T-helper 22 cell (primary cell): ENCODE results near the gene TMEM114.
A peak's percentile ranks its signal among the peaks of the same experiment; 100 is the strongest.
"Not testable (repeated sequence)": the region's sequence is repeated elsewhere in the genome, so short reads cannot be mapped to it uniquely, and the experiment has no call there.

Experiments
- DNase-seq: peaks from one replicate; pipeline ENCODE4 v3.0.0-alpha.2; 2020; ENCODE audit warnings: low read depth

Gene TMEM114

DNA sequence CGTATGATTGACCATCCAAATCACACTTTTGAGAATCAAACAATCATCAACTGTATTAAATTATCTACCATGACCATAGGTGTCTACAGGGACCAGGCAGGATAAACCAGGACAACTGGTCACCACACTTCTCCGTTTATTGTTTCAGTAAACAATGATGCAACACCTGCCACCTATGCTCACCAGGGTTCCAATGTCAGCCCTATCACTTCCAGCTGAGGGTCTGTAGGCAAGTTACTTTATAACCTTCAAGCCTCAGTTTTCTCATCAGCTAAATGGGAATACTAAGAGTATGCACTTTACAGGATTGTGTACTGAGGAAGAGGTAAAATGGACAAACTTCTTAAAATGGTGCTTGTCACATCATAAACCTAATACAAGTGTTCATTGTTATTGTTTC, 14.9 kb downstream of the TMEM114 start:
- DNase-seq = no peak

GRCh38 chr16:8572919-8573724, 17.2 kb downstream of the TMEM114 start:
- no peak for DNase-seq

DNA sequence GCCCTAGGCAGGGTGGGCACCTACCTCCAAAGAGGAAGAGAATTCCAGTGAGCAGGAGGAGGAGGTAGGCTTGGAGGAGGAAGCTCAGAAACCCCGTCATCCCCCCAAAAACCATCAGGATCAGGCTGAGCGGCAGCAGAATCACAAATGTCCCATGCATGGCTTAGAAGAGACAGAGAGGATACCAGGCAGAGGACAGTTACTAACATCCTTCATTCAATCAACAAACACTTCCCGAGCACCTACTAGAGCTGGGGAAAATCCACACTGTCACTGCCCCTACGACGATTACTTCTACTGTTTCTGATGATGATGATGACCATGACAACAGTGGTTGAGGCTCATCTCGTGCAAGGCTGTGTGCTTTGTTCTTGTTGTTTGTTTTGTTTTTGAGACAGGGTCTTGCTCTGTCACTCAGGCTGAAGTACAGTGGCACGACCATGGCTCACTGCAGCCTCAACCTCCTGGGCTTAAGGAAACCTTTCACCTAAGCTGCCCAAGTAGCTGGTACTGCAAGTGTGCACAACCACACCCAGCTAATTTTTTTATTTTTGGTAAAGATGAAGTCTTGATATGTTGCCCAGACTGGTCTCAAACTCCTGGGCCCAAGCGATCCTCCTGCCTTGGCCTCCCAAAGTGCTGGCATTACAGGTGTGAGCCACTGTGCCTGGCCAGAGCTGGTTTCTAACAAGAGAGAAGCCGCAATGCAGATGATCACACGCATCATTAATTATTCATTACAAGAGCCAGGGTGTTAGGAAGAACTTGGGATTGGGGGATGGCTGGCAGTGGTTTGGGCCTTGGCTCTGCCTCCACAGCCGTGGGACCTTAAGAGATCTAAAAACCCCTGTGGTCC, 18.0 kb downstream of the TMEM114 start:
- DNase-seq = no peak

GRCh38 chr16:8571061-8571596, 19.2 kb downstream of the TMEM114 start:
- DNase-seq = no peak

DNA sequence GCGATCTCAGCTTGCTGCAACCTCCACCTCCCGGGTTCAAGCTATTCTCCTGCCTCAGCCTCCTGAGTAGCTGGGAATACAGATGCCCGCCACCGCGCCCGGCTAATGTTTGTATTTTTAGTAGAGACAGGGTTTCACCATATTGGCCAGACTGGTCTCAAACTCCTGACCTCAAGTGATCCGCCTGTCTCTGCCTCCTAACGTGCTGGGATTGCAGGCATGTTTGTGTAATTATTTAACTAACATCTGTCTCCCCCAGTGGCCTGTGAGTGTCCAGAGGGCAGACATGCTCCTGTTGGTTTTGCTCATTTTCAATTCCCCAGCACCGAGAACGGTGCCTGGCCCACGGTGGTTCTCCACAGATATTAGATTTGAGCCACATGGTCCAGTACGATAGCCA, 19.9 kb downstream of the TMEM114 start:
- DNase-seq = not testable (repeated sequence)

DNA sequence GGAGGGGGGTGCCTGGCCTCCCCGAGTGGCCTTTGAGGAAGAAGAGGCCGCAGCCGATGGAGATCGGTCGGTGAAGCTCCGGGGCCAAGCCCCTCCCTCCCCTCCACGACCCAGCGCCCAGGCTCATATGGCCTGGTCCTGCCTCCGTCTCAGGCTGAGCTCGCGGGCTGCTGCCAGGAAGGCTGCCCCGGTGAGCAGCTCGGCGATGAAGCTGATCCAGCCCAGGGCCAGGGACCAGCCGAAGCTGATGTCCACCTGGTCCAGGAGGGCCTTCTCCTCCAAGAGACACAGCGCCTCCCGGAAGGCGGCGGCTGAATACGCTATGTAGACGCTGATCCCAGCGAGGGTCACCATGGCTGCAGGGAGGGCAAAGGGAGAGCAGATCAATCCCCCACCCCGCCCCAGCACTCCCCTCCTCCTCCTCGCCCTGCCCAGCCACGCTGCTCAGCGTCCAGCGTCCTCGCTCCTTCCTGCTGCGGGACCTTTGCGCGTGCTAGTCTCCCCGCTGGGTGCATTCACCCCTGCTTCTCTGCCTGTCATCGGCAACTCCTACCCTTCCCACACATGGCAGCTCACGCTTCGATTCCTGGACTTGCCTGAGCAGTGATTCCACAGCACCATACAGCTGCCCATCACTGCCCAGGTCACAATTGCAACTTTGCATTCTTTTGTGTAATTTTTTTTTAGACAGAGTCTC, 20.5 kb downstream of the TMEM114 start:
- DNase-seq = no peak

- no peak for DNase-seq
Measured at GRCh38 chr16:8568231-8568617, 22.1 kb downstream of the TMEM114 start.

GRCh38 chr16:8567355-8568230, 22.7 kb downstream of the TMEM114 start:
- peak; percentile 31 for DNase-seq

GRCh38 chr16:8565498-8565897, 24.8 kb downstream of the TMEM114 start:
- DNase-seq = no peak

DNA sequence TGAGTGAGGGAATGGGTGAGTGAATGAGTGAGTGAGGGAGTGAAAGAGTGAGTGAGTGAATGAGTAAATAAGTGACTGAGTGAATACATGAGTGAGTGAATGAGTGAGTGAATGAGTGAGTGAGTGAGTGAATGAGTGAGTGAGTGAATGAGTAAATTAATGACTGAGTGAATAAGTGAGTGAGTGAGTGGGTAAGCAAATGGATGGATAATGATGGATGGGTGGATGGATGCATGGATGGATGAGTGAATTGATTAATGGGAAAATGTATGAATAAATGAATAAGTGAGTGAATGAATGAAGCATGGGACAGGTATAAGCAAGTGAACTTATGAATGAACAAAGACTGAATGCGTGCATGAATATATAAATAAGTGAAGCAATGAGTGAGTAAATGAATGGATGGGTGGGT, 25.4 kb downstream of the TMEM114 start:
- DNase-seq = no peak

DNA sequence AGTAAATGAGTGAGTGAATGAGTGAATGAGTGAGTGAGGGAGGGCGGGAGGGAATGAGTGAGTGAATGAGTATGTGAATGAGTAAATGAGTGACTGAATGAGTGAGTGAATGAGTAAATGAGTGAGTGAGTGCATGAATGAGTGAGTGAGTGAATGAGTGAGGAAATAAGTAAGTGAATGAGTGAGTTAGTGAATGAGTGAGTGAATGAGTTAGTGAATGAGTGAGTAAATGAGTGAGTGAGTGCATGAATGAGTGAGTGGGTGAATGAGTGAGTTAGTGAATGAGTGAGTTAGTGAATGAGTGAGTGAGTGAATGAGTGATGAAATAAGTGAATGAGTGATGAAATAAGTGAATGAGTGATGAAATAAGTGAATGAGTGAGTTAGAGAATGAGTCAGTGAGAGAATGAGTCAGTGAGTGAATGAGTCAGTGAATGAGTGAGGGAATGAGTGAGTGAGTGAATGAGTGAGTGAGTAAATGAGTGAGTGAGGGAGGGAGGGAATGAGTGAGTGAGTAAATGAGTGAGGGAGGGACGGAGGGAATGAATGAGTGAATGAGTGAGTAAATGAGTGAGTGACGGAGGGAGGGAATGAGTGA, 26.3 kb downstream of the TMEM114 start:
- not testable (repeated sequence) for DNase-seq

GRCh38 chr16:8561496-8561895, 28.8 kb downstream of the TMEM114 start:
- no peak for DNase-seq

DNA sequence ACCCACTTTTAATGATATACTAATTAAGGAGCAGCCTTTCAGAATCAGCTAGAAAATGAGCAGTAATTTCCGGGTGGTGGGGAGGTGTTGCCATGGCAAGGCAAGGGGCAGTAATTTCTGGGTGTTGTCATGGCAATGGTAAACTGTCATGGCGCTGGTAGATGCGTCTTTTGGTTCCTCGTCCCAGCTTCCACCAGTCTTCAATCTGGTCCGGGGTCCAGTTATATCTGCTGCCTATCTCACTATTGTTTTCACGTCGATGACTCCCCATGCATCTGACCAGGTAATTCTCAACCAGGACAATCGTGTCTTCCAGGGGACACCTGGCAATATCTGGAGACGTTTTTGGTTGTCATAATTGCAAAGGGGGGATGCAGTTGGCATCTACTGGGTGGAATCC, 34.9 kb downstream of the TMEM114 start:
- no peak for DNase-seq

- DNase-seq = no peak
Measured at GRCh38 chr16:8554881-8555280, 35.4 kb downstream of the TMEM114 start.

GRCh38 chr16:8554022-8554421, 36.3 kb downstream of the TMEM114 start:
- no peak for DNase-seq

GRCh38 chr16:8552487-8553221, 37.7 kb downstream of the TMEM114 start:
- DNase-seq = no peak

- no peak for DNase-seq
Measured at GRCh38 chr16:8551388-8552332, 38.7 kb downstream of the TMEM114 start.

- no peak for DNase-seq
Measured at GRCh38 chr16:8550728-8551387, 39.5 kb downstream of the TMEM114 start.
